ENCODE data around the gene KCNN3.

KCNN3 gene

DNA sequence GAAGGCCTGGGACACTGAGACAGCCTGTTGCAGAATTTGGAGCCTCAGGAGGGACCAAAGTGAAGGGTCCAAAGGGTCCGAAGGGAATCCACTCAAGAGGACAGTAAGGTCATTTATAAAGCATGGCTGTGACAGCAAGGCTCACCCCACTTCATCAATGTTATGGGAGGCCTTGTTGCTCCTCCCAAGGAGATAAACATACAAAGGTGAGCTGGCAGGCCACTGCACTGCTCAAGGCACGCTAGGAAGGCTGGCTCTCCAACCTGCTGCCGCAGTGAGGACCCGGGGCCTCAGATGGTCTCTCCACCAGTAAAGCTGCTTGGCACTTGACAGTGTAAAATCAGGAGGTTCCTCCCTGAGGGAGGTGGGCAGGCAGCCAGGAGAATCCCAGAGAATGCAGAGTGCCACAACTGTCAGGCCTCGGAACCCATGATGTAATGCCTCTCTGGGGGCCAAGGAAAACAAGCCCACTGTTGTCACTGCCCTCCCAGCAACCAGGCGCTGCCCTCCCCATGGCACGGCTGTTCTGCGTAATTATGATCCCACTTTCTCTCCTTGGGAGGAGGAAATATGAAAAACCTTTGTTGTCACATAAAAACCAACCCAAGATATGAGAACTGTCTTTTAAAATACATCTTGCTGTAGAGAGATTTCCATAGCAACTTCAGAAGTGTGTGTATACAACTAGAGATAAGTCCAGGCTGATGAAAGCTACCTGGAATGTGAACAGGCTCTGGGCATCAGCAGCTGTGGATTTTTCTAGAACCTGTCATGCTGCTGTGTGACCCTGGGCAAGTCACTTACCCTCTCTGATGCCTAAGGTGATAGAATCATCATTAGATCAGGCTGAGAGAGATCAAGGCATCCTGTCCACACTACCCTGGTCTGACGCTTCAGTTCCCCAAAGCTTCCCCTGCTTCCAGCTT lies 102.5 kb downstream of the KCNN3 start:
- DNase-seq = no peak

DNA sequence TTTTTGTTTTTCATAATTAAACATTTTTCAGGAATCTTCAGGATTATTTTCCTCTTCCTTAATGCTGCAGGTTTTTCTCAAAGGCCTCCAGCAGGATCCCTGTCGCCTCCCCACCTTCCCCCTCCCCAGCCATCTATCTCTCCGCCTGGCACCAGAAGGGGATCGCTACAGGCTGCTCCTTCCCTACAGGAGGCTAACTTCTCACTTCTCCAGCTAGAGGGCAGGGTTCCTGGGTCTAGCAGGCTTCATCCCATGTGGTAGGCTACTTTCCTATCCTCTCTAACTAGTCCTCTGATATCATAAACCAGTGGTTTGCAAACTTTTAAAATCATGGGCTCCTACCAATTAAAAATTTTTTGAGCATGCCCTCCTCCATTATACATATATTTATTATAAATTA lies 104.1 kb downstream of the KCNN3 start:
- peak; percentile 66 for DNase-seq

- DNase-seq = no peak
These were observed 105.3 kb downstream of the KCNN3 start for GRCh38 chr1:154764773-154765172.

DNA sequence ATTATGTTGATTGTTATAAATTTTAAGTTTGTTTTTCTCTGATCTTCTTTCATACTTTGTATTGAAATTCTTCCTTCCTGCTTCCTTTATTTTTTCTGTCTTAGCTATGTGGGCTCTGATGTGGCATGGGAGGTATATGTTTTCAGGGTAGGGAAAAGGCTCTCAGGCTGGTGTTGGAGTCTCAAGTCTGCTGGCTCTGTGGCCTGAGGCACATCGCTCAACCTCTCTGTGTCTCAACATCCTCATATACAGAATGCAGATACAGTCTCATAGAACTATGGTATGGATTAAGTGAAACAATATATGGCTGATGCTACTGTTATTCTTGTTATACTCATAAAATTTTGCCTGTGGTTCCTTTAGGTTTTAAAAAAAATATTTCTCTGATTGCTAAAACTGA lies 105.9 kb downstream of the KCNN3 start:
- no peak for DNase-seq

- DNase-seq = no peak
These were observed 109.6 kb downstream of the KCNN3 start for GRCh38 chr1:154760469-154760933.

GRCh38 chr1:154759793-154760192 lies 110.3 kb downstream of the KCNN3 start:
- no peak for DNase-seq

DNA sequence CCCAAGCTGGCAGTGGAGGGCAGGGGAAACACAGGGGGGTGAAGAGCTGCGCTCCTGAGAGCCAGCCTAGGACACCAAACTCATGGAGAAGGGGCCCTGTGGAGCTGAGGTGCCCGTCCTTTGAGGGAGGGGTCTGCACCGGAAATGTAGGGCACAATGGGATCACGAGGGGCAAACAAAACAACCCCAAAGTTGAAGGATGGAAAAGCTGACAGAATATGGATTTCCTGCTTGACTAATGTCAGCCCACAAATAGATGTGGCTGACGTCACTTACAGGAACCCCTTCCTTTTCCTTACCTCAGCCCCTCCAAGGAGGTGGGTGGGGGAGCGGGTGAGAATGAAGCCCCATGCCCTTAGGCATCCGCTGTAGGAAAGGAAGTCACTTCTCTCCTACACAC lies 110.9 kb downstream of the KCNN3 start:
- DNase-seq = no peak

GRCh38 chr1:154758346-154758745 lies 111.7 kb downstream of the KCNN3 start:
- DNase-seq = no peak

GRCh38 chr1:154756793-154757548 lies 113.1 kb downstream of the KCNN3 start:
- peak; percentile 31 for DNase-seq

GRCh38 chr1:154755858-154756730 lies 114.0 kb downstream of the KCNN3 start:
- DNase-seq = no peak

DNA sequence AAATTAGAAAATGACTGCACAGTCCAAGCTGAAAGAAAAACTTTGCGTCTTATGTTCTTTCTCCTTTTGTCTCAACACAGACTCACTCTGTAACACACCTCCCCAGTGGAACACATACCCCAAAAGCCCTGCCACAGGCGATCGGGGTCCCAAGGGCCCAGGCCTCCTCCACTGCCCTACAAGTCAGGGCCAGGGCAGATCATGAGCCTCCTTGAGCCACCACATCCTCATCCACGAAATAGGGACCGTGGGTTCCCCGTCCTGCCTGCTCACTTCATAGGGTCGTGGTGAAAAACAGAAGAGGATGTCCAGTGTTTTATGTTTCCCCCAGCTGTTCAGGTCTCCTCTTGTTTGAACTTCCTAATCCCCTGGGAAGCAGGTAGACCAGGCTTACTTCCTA lies 116.7 kb downstream of the KCNN3 start:
- no peak for DNase-seq

- DNase-seq = no peak
These were observed 117.6 kb downstream of the KCNN3 start for GRCh38 chr1:154752273-154753030.

DNA sequence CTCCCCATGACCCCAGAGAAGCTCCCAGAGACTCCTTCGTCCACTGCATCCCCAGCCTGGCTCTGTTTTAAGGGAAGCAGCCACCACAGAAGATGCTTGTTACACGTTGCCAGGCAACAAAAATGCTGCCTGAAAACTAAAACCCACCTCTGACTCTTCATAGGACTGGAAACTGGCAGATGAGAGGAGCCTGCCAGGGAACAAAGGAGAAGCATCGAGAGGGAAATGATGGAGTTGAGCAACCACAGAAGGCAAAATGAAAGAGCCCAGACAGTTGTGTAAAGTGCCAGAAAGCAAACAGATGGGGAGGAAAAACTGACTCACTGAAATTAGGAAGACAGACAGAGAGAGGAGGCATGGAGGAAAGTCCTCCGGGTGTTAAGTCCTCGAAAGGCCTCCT lies 118.4 kb downstream of the KCNN3 start:
- DNase-seq = no peak

GRCh38 chr1:154750681-154751665 lies 119.1 kb downstream of the KCNN3 start:
- DNase-seq = no peak

GRCh38 chr1:154749078-154749760 lies 120.9 kb downstream of the KCNN3 start:
- DNase-seq = peak; percentile 70

DNA sequence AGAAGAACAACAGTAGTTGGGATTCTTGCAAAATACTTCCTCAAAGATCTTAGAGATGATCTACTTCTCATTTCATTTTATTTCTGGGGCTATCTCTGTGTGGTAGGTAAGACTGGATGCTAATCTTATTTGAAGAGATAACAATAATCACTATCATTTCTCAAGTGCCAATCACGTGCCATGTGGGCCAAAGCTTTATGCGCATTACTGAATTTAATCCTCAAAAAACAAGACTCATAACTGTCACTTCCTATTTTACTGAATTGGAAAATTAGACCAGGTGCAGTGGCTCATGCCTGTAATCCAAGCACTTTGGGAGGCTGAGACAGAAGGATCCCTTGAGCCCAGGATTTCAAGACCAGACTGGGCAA lies 121.7 kb downstream of the KCNN3 start:
- no peak for DNase-seq

DNA sequence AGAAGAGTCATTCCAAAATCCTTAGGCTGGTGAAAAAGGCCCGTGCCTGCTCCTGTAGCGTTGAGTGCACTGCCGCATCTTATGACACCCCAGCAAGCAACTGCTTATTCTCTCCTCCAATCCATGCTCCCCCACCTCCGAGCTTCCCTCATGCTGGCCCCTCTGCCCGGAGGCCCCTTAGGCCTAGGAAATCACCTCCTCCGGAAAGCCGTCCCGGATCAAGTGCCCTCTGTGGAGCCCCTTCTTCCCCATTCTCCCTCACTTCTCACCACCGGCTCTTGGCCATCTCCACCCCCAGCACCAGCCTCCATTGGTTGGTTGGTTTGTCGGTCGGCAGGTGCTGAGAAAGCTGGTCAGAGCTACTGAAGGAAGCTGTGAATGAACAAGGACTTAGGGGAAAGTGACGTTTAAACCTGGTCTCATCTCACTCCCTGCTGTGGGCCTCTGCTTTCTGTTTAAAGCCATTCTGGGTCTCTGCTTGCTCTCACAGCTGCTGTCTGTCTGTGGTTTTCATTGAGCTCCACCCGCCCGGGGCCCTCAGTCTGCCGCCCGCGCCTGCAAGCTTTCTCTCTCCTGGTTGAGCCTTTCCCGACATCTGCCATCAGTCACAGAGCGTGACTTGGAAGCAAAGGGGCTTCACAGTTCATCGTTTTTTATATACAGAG lies 122.2 kb downstream of the KCNN3 start:
- peak; percentile 68 for DNase-seq

DNA sequence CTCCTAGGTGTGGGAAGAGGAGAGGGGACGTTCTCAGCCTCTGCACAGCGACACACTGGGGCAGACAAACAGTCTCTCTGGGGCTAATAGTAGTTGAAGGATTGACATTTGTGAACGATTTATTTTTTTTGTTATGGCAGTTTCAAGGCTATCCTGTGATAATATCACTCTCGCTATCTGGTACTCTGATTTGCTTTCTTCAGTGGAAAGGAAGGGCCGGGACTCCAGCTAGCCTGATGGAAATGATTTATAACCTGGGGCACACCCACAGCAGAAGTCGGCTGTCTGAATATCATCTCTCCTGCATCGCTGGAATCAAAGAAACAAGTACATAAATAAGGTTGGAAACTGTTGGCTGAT lies 122.7 kb downstream of the KCNN3 start:
- no peak for DNase-seq

DNA sequence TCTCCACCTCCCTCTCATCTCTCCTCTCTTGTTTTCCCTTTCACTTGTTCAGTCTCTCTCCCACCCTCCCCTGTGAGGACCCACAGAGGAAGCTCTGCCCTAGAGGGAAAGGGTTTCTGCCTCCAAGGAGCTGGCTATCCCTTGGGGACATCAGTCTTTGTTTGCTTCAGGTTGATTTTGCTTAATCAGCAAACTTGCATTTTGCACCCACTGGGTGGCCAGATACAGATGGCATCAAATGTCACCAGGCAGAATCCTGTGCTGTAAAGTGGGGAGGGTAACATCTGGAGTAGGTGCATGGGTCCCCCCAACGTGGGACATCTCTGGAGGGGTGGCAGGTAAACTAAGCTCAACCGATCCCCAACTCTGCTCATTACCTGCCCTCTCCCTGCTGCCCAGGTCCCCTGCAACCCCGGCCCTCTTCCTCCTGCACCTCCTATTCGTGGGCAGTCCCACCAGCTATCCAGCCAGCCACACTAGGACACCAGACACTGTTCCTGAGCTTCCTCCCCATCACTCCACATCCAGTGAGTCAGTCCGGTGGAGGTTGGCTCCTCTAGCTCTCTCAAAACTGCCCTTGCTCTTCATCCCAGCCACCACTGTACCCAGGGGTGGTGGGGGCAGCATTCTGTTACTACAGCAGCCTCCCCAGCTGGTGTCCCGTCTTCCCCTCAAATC lies 123.3 kb downstream of the KCNN3 start:
- no peak for DNase-seq
